HPDE6-E6E7 (cell line): ENCODE measurements around the gene SLC6A7.

Experiments used
- DNase-seq: peaks from one replicate; pipeline ENCODE4 v3.0.0; 2011; ENCODE audit warnings: missing footprints; ENCODE audit errors: extremely low spot score

Gene SLC6A7

GRCh38 chr5:150189728-150190502 is at the start of gene SLC6A7:
Gene SLC6A7, plus strand, starts transcription at chr5:150190062. Its CDS starts 266 bp downstream, at chr5:150190328.
- no peak for DNase-seq

GRCh38 chr5:150140830-150141229 is 49.0 kb upstream of the SLC6A7 start:
- no peak for DNase-seq

- no peak for DNase-seq
Observed at GRCh38 chr5:150141544-150142184, 48.2 kb upstream of the SLC6A7 start.

- no peak for DNase-seq
Observed at GRCh38 chr5:150142185-150142958, 47.5 kb upstream of the SLC6A7 start.

- DNase-seq = peak; percentile 76
Observed at GRCh38 chr5:150142959-150143349, 46.9 kb upstream of the SLC6A7 start.

GRCh38 chr5:150143350-150144245 is 46.3 kb upstream of the SLC6A7 start:
- peak; percentile 55 for DNase-seq

GRCh38 chr5:150144246-150144801 is 45.5 kb upstream of the SLC6A7 start:
- no peak for DNase-seq

- DNase-seq = no peak
Observed at GRCh38 chr5:150144879-150145278, 45.0 kb upstream of the SLC6A7 start.

- no peak for DNase-seq
Observed at GRCh38 chr5:150146235-150146634, 43.6 kb upstream of the SLC6A7 start.

- DNase-seq = no peak
Observed at GRCh38 chr5:150146862-150147601, 42.8 kb upstream of the SLC6A7 start.

GRCh38 chr5:150147670-150148069 is 42.2 kb upstream of the SLC6A7 start:
- no peak for DNase-seq

GRCh38 chr5:150148117-150148927 is 41.5 kb upstream of the SLC6A7 start:
- DNase-seq = no peak

GRCh38 chr5:150149618-150150017 is 40.2 kb upstream of the SLC6A7 start:
- no peak for DNase-seq

GRCh38 chr5:150152636-150153462 is 37.0 kb upstream of the SLC6A7 start:
- no peak for DNase-seq

- DNase-seq = no peak
Observed at GRCh38 chr5:150153483-150153882, 36.4 kb upstream of the SLC6A7 start.

- DNase-seq = no peak
Observed at GRCh38 chr5:150153957-150154617, 35.8 kb upstream of the SLC6A7 start.

- no peak for DNase-seq
Observed at GRCh38 chr5:150154618-150155128, 35.2 kb upstream of the SLC6A7 start.
